Stomach (tissue), 9 donors: ENCODE data around the gene P3H4. TPM values are rescaled to one million over a fixed set of nuclear protein-coding genes. Genes with fewer than 3 reads are reported as not detected.

ENCODE experiments used
- DNase-seq, 2 donors: peaks; one replicate each; pipeline versions ENCODE4 v3.0.0 to v3.0.0-alpha.2; 2013 to 2019
- H3K27ac ChIP-seq, 5 donors: fragments of 200-600 bp in 4 of 5; sonication (generic) in 4 of 5; one replicate each; pipeline ENCODE4 v1.5.1; 2013 to 2019; ENCODE audit warnings: mild to moderate bottlenecking in 1 of 5, moderate library complexity in 1 of 5
- H3K27me3 ChIP-seq, 3 donors: fragments of 200-600 bp; sonication (generic); one replicate each; pipeline ENCODE4 v1.5.1; 2017 to 2019; ENCODE audit warnings: mixed run types in 1 of 3
- H3K36me3 ChIP-seq, 4 donors: fragments of 200-600 bp; sonication (generic); 1 replicate in 3 of 4; 2 replicates in 1 of 4; pipeline ENCODE4 v1.5.1; 2016 to 2019
- H3K4me1 ChIP-seq, 4 donors: fragments of 200-600 bp; sonication (generic); one replicate each; pipeline ENCODE4 v1.5.1; 2016 to 2019
- H3K4me3 ChIP-seq, 4 donors: fragments of 200-600 bp; sonication (generic) in 3 of 4; one replicate each; pipeline ENCODE4 v1.5.1; 2016 to 2019; ENCODE audit warnings: mild to moderate bottlenecking in 1 of 4
- H3K9me3 ChIP-seq, 4 donors: fragments of 200-600 bp; sonication (generic); one replicate each; pipeline ENCODE4 v1.5.1; 2016 to 2019
- CTCF ChIP-seq, 7 experiments: fragments of 450-650 bp in 4 of 7; fragments of 200-600 bp in 3 of 7; sonication (generic) in 3 of 7; IDR thresholded peaks; one replicate each; pipeline ENCODE4 v1.5.1; 2016 to 2019; ENCODE audit warnings: antibody characterized with exemption in 7 of 7, control low read depth in 2 of 7, mild to moderate bottlenecking in 1 of 7
- EP300 ChIP-seq: sonication (generic); formaldehyde crosslinking; IDR thresholded peaks from one replicate; pipeline ENCODE4 v1.6.1; 2017; ENCODE audit warnings: antibody characterized with exemption
- POLR2A ChIP-seq, 4 donors: fragments of 450-650 bp; IDR thresholded peaks; one replicate each; pipeline ENCODE4 v1.6.1; 2016; ENCODE audit warnings: antibody characterized with exemption in 4 of 4, control low read depth in 2 of 4, mild to moderate bottlenecking in 1 of 4, moderate library complexity in 1 of 4
- POLR2AphosphoS5 ChIP-seq, 3 donors: sonication (generic); formaldehyde crosslinking; IDR thresholded peaks; one replicate each; pipeline ENCODE4 v1.6.1; 2016; ENCODE audit warnings: antibody characterized with exemption in 3 of 3
- WGBS, 5 donors: extraction: QIAGEN DNeasy Blood & Tissue Kit in 3 of 5; methylation state at CpG; one replicate each; pipeline versions ENCODE4 v1.1.5 to v1.1.7; 2013 to 2018; 5-methylcytosine and 5-hydroxymethylcytosine counted together
- intact Hi-C: fragments of 100-400 bp; cut with DNase I; formaldehyde crosslinking; loops from one replicate; pipeline ENCODE4 v1.15.1; 2023; ENCODE audit warnings: low total_unique reads
- polyA plus RNA-seq, 3 donors: library from polyadenylated mRNA; stranded (reverse); fragments of 200-250 nt; gene quantifications; one replicate each; pipeline ENCODE4 v1.2.3, GENCODE V29; 2013
- total RNA-seq, 5 donors: library from RNA; depleted of rRNA; stranded (reverse); fragments of >200 nt; gene quantifications; one replicate each; pipeline versions ENCODE4 v1.1.0 to v1.2.3, GENCODE V29; 2014 to 2016
- donor health status: healthy with polysubstance abuse.
- donor health status: Bipolar disorder and iron deficiency.
- donor health status: healthy.

Gene P3H4
- total and polyA plus RNA-seq, 8 donors, result 4.0 to 64.6 (median 7.6) TPM

DNA sequence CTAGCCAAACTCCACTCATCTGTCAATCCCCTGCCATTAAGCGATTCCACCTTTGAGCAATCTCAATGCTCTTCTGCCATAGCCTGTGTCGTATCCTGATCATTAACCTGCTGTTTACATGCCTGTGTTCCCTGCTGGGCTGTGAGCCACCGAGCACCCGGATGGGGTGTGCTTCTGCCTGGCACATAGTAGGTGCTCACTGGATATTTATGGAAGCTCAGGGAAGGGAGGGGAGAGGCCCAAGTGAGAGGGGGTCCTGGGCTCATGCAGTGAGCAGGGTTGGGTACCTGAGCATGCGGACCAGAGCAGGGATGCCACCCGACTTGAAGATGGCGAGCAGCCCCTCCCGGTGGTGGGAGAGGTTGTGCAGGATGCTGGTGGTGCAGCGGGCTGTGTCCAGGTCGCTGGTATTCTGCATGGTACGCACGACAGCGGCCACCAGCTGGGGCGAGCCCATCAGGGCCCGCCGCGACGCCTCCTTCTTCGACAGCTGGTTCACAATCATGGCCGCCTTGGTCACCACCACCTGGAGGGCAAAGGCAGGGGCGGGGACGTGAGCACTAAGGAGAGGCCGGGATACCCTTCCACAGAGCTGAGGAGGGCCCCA, 43.0 kb downstream of the P3H4 start:
- Histone ChIP-seq H3K4me3 (no peak overlapping the region), H3K27ac (no peak overlapping the region), H3K9me3 (no peaks in the 10 kb centered on the region), H3K4me1 (peaks cover 24 to 27% (median 25%) of the 10 kb centered on the region in 4 donors), H3K27me3 (no peaks in the 10 kb centered on the region), H3K36me3 (peaks cover 66 to 82% (median 80%) of the 10 kb centered on the region in 4 donors)
- intact Hi-C loops, result no loop called here
- TF ChIP-seq POLR2A (IDR thresholded peaks at IDR 0.05) (no peak), EP300 (no peak), POLR2AphosphoS5 (IDR thresholded peaks at IDR 0.05) (no peak), CTCF (IDR thresholded peaks at IDR 0.05) (no peak)
- no peak for DNase-seq
- 84 to 90% (median 89%) methylated on average over 14 to 23 of the region's 23 CpGs for WGBS, 5 donors

GRCh38 chr17:41767324-41768042, 44.3 kb downstream of the P3H4 start:
- 88 to 95% (median 93%) methylated on average over 18 of the region's 18 CpGs for whole genome bisulfite sequencing, 5 donors

GRCh38 chr17:41766135-41766534, 45.6 kb downstream of the P3H4 start:
- H3K4me1 ChIP-seq, result peaks cover 0 to under 1% (median 0%) of the 10 kb centered on the region in 4 donors
- TF ChIP-seq CTCF (IDR thresholded peaks at IDR 0.05), result no peak
- TF ChIP-seq EP300, result no peak
- TF ChIP-seq POLR2AphosphoS5 (IDR thresholded peaks at IDR 0.05), result no peak
- TF ChIP-seq POLR2A (IDR thresholded peaks at IDR 0.05), result no peak
- no peaks in the 10 kb centered on the region for H3K9me3 ChIP-seq
- H3K27me3 ChIP-seq, result no peaks in the 10 kb centered on the region
- no peak overlapping the region for H3K4me3 ChIP-seq
- intact Hi-C loops, result no loop called here
- DNase-seq, result no peak
- H3K27ac ChIP-seq, result no peak overlapping the region
- H3K36me3 ChIP-seq, result peaks cover 83 to 100% (median 100%) of the 10 kb centered on the region in 4 donors

More at GRCh38 chr17:41767324-41768042, 44.3 kb downstream of the P3H4 start:
- DNase-seq, result no peak
- Histone ChIP-seq H3K27ac (no peak overlapping the region), H3K4me3 (no peak overlapping the region), H3K36me3 (peaks cover 79 to 95% (median 93%) of the 10 kb centered on the region in 4 donors), H3K9me3 (no peaks in the 10 kb centered on the region), H3K27me3 (no peaks in the 10 kb centered on the region), H3K4me1 (peaks cover 11 to 14% (median 12%) of the 10 kb centered on the region in 4 donors)
- intact Hi-C loops, result no loop called here
- no peak for TF ChIP-seq POLR2AphosphoS5 (IDR thresholded peaks at IDR 0.05)
- no peak for TF ChIP-seq EP300
- no peak for TF ChIP-seq CTCF (IDR thresholded peaks at IDR 0.05)
- no peak for TF ChIP-seq POLR2A (IDR thresholded peaks at IDR 0.05)

- no peak for TF ChIP-seq POLR2AphosphoS5 (IDR thresholded peaks at IDR 0.05)
- TF ChIP-seq CTCF (IDR thresholded peaks at IDR 0.05), result no peak
- TF ChIP-seq EP300, result no peak
- TF ChIP-seq POLR2A (IDR thresholded peaks at IDR 0.05), result no peak
- intact Hi-C loops, result no loop called here
- Histone ChIP-seq H3K27me3 (no peaks in the 10 kb centered on the region), H3K9me3 (no peaks in the 10 kb centered on the region), H3K4me3 (no peak overlapping the region), H3K36me3 (peaks cover 73 to 100% (median 100%) of the 10 kb centered on the region in 4 donors), H3K4me1 (no peaks in the 10 kb centered on the region), H3K27ac (no peak overlapping the region)
- no peak for DNase-seq
- WGBS, 5 donors, result 75 to 95% (median 87%) methylated on average over 5 to 8 of the region's 8 CpGs
Measured at GRCh38 chr17:41763327-41763726, 48.4 kb downstream of the P3H4 start.
